ENCODE data around the gene STK32B.
"Not testable (repeated sequence)": the region's sequence is repeated elsewhere in the genome, so short reads cannot be mapped to it uniquely, and the experiment has no call there.

STK32B gene

DNA sequence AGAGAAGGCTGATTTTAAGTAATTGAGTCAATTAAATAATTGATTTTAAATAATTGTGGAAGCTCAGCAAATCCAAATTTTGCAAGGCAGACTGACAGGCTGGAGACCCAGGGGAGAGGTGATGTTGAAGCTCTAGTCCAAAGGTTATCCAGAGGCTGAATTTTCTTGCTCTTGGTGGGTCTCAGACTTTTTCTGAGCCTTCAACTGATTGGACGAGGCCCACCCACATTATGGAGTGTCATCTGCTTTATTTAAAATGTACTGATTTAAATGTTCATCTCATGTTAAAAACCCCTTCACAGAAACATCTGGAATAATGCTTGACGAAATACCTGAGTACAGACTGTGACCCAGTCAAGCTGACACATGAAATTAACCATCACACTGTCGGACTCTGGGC is 20.4 kb upstream of the STK32B start:
- no peak for DNase-seq

DNA sequence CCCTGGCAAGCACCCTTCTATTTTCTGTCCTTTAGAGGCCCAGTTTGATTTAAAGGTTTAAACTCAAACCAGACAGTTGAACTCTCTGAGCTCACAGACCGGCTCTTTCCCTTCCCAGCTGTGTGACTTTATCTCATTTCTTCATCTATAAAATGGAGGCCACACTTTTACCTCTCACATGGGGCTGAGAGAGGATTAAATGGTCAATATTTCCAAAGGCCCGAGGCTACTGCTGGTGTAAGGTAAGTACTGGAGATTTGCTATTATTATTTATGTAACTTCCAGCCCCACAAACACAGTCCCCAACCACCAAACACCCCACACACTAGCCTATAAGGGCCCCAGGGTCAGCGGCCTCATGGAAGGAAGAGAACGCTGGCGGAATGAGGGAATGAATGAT is 18.5 kb upstream of the STK32B start:
- DNase-seq: no peak

GRCh38 chr4:5033281-5033841 is 17.9 kb upstream of the STK32B start:
- DNase-seq: no peak

DNA sequence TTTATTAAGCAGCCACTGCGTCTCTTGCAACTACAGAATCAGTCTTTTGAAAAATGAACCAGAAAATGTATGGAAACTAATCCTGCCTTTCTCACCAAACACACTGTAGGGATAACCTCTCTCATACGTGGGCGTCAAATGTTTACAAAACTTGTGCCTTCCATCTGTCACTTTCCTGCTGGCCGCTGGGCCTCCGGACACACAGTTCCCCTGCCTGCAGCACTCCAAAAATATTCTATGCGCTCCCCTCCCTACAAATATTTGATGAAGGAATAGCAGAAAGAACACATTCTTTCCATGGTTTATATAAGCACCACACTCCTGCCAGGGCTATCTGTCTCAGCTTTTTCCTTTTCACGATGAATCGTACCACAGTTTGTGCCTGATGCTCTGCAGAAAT is 17.1 kb upstream of the STK32B start:
- DNase-seq: no peak

DNA sequence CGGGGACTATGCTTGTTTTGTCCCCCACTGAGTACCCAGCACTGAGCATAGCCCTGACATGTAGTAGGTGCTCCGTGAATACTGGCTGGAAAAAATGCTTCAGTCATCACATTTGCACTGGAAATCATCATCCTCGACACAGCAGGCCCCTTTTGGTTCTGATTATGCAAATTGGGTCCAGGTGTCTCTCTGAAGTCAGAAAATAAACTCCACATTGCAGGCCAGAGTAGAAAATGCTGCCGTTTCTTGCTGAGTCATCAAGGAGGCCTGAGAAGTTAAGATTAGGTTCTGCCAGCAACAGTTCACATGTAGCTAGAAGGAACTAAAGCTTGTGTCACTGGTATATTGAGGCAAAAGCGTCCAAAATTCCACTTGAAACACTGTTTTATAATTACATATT is 15.0 kb upstream of the STK32B start:
- DNase-seq: no peak

DNA sequence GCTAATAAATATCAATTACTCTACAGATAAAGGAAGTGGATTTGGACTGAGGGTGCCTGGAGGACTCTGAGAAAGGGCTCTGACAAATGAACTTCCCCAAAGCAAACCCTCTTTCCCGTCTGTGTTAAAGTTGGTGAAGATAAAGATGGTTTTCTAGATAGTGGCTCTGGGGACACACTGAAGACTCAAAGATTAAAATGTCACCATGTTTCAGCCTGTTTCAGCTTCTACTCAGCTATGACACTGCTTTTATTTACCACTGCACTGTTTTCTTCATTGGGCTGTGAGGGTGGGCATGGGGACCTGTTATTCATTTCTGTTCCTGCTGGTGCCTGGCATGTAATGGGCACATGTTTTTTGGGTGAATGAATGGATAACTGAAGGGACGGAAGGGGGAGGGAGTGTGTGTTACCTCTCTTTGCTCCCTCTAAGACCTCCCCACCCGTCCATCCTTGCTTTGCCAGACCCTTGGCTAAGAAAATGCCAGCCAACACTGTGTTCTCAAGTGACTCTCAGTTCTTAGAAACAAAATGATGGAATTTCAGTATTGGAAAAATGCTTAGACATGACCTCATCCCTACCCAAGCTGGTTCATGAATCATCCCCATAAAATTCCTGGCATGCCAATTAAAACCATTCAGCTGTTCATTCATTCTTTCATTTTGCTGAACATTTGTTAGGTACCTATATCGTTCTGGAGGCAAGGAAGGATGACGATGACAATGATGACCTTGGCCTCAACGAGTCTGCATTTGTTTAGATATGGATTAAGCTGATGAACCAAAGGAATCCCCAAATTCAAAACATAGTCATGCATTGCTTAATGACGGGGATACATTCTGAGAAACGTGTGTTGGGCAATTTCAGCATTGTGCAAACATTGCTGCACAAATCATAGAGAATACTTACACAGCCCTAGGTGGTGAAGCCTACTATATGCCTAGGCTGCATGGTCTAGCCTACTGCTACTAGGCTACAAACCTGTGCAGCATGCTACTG is 13.4 kb upstream of the STK32B start:
- no peak for DNase-seq

GRCh38 chr4:5039800-5040199 is 11.5 kb upstream of the STK32B start:
- DNase-seq: peak; percentile 33

DNA sequence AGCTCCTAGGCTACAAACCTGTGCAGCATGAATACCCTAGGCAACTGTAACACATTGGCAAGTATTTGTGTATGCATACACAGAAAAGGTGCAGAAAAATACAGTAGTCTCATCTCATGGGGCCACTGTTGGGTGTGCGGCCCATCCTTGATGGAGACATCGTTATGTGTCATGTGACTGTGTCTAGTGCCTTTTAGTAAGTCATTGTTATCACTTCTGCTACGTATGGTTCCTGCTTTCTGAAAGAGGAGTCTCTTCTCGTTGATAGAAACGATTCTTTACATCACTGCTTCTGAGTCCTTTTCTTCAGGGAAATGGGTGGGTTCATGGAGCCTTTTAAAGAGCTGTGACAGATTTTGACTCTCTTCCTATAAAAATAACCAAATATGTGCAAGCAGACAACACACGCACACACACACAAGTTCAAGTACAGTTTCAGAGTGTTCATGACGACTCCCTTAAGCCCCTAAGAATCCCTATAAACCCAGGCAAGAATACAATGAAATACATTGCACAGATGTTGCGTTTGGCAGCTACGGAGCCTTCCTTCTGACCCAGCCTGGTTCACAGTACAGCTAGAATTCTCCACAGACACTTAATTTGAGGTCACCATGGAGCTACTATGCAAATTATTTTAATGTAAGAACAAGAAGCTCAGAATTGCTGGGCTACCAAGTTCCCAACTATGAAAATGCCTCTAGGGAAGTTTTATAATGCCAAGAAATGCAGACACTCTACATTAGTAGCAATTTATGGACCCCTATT is 10.2 kb upstream of the STK32B start:
- DNase-seq: no peak

DNA sequence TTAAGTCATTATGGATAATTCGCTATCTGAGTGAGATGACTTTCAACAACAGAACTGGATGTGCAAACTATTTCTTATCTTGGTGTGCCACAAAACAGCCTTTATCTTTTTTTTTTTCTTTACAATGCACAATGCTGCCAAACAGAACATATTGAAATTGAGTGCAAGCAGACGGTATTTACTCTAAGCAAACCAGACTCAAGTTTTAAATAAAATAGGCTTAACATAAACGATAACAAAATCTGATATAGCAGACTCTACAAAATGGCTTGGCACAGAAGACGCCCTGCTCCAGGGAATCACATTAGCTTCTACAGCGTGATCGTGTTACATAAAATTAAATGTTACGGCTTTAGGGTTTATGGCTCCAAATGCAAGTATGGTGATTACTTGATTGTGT is 9.6 kb upstream of the STK32B start:
- DNase-seq: no peak

- peak; percentile 38 for DNase-seq
These were observed 7.7 kb upstream of the STK32B start for GRCh38 chr4:5043579-5043978.

DNA sequence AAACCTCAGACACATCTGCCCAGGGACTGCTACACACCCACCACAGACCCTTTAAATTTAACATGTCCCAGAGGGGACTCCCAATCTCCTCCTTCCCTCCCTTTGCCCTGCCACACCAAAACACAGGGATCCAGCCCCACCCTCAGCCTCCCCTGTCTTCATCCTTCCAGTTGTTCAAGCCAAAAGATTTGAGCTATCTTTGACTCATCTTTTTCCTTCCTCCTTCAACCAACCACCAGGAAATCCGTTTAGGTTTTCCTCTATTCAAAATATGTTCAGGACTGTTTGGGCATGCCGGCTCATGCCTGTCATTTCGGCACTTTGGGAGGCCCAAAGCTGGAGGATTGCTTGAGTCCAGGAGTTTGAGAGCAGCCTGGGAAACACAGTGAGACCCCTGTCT is 6.9 kb upstream of the STK32B start:
- DNase-seq: no peak

DNA sequence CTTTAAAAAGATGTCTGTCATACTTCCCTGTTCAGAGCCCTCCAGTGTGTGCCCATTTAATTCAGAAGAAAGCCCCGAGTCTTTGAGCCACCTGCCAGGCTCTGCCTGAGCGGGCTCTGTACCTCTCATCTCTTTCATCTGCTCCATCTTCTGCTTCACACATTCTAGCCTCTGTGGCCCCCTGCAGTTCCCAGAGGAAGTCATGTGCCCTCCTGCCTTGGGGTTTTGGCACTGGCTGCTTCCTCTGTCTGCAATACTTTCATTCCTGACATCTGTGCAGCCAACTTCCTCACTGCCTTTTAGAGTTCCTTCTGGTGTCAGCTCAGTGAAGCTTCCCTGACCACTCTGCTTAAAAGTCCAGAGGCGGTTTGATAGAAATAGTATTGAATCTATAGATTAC is 6.2 kb upstream of the STK32B start:
- DNase-seq: no peak

DNA sequence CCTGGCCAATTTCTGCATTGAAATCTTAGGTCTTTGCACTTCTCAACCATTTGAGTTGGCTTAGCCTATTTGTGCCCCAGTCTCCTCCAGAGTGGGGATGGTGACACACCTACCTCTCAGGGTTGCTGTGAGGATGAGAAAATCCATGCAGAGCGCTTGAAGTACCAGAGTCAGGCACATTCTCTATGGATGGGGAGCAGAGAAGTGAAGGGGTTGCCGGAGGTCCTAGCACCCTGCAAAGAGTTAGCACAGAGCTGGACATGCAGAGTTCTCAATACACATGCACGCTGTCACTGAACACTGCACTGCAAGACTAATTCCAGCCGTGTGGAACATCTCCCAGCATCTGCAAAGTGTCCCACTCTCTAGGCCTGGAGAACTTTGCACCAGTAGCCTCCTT is 2.6 kb upstream of the STK32B start:
- DNase-seq: peak; percentile 41

DNA sequence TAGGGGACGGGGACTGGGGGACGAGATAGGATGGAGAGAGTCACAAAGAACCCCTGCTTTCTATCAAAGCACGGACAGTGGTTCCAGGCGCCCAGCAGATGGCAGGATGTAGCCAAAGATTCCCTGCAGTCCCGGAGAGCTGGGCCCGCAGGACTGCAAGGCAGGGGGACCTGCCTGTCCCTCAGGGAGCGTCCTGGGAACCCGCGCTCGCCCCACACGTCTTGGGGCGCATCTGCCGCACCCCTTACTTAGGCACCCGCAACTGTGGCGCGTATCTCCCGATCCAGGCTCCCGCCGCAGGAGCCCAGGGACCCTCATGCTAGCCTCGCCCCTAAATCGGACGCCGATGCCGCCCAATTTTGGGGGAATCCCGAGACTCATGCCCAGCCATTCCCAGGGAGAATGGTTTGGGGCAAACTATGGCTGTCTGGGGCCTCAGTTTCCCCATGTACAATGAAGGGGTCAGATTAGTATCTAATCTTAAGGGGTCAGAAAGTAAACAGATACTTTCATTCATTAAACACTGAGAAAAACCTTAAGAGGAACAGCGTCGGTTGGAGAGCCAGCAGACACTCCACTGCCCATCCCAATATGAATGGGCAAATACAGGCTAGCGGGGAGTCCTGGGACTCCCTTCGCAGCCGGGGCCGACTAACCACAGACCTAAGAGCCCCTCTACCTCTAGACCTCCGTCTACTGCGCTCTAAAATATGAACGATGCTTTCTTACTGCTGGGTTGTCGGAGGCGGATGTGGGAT is 581 bp upstream of the STK32B start:
- DNase-seq: peak; percentile 90

DNA sequence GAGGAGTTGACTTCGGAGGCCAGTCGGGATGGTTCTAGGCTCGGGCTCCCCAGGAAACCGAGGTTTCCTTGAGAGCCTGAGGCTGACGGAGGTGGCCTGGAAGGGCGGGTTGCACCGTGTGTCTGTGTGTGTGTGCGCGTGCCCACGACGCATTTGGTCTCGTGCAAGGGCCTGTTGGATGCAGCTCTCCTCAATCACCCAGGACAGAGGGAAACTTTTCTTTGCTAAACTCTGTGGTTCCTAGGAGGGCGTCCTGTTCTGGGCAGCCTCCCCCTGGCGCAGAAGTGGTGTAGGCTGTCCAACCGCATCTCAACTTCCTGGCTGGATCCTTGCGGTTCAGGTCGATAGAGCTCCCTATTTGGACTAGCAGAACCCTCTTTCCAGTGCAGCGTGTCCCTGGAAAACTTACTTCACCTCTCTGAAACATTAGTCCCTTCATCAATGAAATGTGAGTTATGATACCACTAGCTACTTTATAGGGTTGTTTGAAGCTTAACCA is 973 bp downstream of the STK32B start:
- no peak for DNase-seq

GRCh38 chr4:5052726-5053425 is 1.6 kb downstream of the STK32B start:
- DNase-seq: peak; percentile 47

GRCh38 chr4:5054532-5054931 is 3.3 kb downstream of the STK32B start:
- DNase-seq: no peak

- peak; percentile 12 for DNase-seq
These were observed 4.1 kb downstream of the STK32B start for GRCh38 chr4:5055411-5055810.

DNA sequence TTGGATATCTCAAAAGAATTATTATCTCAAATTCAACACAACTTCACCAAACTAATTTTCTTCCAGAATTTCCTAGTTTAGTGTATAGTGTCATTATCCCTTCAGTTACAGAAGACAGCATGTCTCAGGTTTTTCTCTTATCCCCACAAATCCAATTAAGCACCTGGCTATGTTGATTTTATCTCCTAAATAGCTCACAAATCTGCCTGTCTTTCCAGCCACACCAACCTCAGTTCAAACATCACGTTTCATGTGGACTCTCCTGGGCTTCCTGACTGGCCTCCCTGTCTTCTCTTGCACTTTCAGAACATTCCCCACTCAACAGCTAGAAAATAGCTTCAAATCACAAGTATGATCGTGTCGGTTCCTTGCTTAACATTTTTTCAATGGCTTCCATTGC is 14.8 kb downstream of the STK32B start:
- no peak for DNase-seq

DNA sequence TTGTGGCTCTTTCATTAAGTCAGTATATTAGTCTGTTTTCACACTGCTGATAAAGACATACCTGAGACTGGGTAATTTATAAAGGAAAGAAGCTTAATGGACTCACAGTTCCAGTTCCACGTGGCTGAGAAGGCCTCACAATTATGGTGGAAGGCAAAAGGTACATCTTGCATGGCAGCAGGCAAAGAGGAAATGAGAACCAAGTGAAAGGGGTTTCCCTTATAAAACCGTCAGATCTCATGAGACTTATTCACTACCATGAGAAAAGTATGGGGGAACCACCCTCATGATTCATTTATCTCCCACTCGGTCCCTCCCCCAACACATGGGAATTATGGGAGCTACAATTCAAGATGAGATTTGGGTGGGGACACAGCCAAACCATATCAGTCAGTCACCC is 15.7 kb downstream of the STK32B start:
- DNase-seq: not testable (repeated sequence)

GRCh38 chr4:5067908-5068307 is 16.6 kb downstream of the STK32B start:
- DNase-seq: no peak

DNA sequence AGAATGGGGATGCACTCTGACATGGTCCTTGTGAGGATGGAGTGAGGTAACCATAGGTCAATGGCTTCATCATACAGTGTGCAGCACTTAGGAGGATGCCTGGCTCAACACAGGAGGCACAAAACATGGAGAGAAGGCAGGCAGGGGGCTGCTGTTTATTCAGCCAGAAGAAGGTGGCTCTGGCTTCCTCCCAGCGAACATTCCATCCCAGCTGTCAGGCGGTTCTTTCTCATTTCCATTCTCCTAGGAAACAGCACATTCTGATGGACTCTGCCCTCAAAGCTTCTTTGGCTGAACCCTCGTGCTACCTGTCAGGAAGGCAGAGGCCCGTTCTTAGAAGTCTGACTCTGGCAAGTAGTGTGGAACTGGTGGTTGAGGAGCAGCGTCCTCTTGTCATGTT is 18.6 kb downstream of the STK32B start:
- DNase-seq: no peak
